ENCODE data around the gene C5orf47.

Gene C5orf47

DNA sequence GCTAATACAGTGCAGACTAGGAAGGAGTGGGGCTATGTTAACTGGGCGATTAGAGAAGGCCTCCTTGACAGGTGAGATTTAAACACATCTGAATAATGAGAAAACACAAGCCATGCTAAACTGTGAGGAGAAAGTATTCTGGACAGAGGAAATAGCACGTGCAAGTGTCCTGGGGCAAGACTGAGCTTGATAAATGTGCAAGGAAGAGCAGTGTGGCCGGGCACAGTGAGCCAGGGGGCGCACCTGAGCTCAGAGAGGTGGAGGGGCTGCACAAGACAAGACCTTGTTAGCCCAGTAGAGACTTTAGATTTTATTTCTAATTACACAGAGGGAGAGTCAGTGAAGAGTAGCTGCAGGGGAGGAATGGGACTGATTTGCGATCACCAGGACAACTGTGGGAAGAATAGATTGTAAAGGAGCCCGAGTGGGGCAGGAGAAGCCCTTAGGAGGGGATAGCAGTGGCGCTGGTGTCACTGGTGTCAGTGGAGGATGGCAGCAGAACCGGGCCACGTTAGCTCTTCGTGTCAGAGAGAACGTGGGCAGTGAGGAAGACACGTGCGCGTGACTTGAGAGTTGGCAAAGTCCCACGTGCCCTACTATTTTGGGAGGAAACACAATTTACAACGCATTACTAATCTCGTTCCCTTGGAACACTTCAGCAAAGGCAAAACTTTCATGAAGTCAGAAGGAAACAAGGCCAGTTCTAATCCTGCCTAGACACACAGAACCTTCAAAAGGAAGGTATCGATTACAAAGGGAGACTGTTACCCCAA, 17.9 kb upstream of the C5orf47 start:
- DNase-seq: no peak

DNA sequence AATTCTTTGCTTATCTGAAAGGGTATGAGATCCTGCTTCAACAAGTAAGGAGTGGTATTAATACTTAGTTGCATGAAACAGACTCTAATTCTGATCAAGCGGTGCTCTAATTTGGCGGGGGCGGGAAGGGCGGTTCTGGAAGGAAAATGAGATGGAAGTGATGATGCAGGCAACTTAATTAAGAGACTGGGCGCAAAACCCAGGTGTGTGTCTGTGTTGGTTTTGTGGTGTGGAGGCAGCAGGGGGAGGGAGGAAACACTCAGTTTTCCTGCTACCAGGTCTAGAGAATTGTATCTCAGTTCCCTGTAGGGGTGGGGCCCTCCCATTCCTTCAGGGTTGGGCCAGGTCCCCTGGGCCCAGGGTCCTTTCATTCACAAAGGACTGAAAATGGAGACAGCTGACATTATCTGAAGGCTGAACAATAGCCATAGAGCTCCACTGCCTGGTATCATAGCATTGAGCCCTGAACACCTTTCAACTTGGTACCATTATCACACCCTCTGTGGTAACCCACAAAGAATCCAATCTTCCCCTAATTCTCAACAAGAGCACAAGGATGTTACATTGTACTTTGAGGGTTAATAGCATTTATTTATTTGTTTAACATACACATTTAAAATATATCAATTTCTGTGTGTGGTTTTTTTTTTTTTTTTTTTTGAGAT, 17.2 kb upstream of the C5orf47 start:
- no peak for DNase-seq

DNA sequence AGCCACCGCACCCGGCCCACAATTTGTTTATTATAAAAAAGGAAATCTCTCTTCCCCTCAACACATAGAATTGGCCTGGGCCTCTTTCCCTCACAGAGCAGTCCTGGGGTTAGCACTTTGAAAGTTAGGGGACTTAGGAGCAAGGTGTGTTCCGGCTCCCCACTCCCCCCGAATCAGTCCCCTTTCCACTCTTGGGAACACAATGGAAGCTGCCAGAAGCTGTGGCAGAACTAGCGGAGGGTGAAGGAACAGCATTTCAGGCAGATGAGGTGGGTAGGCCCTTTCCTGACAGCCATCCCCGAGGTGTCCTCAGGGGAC, 16.4 kb upstream of the C5orf47 start:
- DNase-seq: no peak

GRCh38 chr5:173972925-173973615, 15.9 kb upstream of the C5orf47 start:
- peak; percentile 71 to 77 for DNase-seq

DNA sequence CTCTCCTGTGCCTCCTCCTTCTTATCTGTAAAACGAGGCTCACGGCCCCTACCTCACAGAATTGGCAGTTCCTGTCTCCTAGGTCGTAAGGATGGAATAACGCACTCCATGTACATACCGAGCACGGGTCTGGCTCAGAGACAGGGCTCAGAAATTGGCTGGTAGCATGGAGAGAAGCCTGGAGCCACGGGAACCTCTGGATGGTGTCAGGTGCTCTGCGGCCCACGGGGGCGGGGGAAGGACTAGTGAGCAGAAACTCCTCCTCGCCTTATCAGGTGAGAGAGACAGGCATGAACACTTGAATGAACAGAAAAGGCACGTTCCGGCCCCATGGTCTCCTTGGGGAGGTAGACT, 15.4 kb upstream of the C5orf47 start:
- peak in 1 of 2 experiments; percentile 14 for DNase-seq

DNA sequence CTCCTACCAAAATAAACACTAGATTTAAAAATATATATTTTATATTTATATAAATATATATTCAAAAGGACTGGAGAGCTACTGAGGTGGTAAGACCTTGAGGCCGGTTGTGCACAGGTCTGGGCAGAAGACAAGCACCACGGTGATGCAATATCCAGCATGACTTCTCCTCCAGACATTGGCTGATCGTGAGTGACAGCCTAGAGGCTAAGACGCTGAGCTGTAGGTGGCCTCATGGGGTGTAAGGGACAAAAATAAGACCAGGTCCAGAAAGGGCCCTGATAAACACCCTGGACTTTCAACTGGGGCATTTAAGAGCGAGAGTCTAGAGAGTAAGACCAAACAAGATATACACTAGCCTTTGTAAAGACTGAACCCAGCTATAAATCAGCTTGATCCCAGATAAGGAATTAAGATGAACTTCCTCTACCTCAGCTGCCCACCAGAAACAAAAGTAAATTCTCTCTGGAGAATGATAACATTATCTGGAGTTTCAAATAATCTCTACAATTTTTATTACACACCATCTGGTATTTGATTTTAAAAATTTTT, 14.2 kb upstream of the C5orf47 start:
- no peak for DNase-seq

GRCh38 chr5:173981185-173981761, 7.7 kb upstream of the C5orf47 start:
- peak in 1 of 2 experiments; percentile 6 for DNase-seq

GRCh38 chr5:173984218-173984617, 4.8 kb upstream of the C5orf47 start:
- peak in 1 of 2 experiments; percentile 58 for DNase-seq

DNA sequence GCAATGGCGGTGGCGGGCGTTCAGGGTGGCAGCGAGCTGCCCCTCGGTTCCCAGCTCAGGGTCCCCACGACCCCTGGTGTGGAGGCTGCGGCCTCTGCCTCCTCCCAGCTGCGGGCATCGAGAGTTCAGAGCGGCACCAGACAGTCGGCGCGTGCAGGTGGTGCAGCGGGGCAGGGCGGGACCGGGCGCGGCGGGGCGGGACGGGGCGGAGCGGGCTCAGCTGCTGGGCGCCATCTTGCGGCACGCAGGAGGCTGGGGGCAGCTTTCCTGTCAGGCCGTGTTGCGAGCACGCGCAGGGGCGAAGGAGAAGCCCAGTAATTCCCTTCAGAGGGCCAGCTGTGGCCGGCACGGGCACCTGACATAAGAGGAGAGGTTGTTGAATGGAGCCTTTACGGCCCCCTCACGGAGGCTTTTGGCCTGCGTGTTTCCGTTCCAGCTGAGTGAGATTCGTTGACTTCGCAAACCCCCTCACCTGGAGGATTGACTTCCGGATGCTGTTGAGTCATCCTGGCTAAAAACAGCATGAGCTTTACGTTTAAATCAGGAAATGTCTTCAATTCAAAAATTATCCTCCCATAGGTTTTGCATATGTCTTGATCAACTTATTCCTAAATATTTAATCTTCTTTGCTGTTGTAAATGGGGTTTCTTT, 587 bp downstream of the C5orf47 start:
- no peak for DNase-seq

DNA sequence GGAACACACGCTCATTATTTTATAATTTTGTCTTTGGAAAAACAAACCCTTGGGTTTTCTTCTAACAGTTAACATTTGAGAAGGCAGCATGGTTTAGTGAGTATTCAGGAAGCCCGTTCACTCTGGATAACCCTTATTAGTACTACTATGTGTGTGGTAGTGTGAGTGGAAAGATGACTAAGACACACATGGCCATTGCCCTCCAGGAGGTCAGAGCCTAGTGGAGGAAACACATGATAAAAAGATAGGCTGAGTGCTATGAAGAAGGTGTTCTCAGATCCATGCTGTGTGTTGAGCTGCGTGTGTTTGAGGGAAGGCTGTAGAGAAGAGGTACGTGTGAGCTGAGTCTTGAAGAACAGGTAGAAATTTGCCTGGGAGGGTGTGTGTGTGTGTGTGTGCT, 8.4 kb downstream of the C5orf47 start:
- no peak for DNase-seq

DNA sequence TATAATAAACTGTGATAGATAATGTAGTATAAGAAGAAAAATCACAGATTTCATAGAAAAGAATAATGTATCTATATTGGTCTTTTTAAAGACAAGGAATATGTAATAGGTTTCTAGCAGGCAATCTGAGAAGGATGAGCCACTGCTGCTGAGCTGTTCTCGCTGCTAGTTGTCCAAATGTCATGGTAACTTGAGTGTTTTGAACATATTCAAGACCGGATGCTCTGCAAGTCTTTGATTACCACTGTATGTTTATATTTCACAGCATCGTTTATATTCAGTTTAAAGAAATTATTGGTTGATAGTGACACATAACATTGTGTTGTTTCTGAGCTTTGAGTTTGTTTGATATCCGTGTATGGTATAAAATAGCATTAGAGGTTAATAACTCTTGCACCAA, 9.6 kb downstream of the C5orf47 start:
- no peak for DNase-seq

- no peak for DNase-seq
Measured at GRCh38 chr5:174000076-174000475, 11.1 kb downstream of the C5orf47 start.

DNA sequence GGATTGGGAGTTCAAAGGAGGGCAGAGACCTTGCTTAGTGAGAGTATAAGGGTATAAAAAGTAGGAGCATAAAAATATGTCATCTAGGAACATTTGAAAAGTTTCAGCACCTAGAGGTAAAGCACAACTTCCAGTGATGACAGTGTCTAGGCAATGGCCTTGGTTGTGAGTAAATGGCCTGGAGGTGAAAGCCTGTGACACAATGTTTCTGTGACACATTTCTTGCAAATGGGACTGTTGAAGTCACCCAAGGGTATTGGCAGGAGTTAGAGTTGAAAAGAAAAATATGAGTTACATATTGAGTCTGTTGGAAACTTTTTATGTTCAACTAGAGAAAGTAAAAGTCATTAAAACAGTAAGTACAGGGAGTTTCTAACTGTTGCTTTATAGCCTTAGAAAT, 14.8 kb downstream of the C5orf47 start:
- DNase-seq: no peak

- no peak for DNase-seq
Measured at GRCh38 chr5:174008922-174009321, 20.0 kb downstream of the C5orf47 start.

DNA sequence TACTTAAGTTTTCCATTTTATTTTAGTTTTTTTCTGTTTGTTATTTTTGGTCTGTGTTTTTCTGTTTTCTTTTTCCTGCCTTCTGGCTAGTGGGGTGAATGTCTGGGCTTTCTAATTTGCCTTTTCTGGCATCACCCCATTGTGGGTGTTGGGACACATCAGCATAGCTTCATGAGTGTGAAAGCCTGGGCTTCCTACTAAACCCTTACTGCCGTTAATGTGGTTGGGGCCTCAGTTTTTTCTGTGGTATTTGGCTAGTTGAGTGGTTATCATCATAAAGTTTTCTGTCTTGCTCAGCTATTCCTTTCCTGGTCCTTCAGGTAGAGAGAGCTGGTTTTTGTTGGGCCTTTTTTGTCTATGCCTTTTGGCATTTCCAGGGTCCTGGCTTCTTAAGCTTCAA, 21.4 kb downstream of the C5orf47 start:
- no peak for DNase-seq

DNA sequence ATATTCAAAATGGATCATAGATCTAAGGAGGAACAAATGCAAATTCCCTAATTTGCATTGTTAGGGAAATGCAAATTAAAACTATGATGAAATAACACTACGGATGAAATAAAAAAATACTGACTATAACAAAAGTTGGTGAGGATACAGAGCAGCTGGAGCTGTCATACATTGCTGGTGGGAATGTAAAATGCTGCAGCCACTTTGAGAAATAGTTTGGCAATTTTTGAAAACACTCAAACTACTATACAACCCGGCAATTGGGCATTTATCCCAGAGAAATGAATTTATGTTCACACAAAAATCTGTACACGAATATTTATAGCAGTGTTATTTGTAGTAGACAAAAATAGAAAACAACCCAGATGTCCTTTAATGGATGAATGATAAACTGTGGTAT, 22.5 kb downstream of the C5orf47 start:
- DNase-seq: no peak

GRCh38 chr5:174020069-174020927, 31.3 kb downstream of the C5orf47 start:
- DNase-seq: peak; percentile 5 to 49

- DNase-seq: no peak
Measured at GRCh38 chr5:174020928-174021304, 31.9 kb downstream of the C5orf47 start.

DNA sequence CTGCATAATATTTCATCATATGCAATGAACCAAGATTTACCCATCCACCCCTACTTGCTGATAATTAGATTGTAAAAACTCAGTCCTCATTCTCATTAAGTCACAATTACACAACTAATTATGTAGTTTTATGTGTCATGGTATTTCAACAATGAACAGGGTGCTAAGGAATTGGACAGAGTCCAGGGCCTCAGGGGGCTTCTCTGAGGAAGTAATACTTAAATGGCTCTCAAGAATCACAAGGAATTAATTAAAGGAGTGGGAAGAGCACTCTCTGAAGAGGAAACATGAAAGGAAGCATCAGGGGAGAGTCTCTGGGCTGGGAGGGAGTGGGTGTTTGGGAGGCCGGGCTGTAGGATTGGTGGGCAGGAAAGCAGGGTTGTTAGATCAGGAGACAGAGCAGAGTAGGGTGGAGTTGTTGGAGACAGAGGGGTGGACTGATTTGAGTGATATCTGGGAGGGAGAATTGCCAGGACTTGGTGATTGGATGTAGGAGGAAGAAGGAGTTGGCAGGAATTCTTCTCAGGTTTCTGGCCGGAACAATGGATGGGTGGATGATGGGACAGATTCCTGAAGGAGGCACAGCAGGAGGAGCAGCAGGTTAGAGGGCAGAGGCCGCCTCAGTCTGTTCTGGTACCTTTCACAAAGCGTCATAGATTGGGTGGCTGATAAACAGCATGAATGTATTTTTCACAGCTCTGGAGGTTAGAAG, 33.6 kb downstream of the C5orf47 start:
- no peak for DNase-seq

DNA sequence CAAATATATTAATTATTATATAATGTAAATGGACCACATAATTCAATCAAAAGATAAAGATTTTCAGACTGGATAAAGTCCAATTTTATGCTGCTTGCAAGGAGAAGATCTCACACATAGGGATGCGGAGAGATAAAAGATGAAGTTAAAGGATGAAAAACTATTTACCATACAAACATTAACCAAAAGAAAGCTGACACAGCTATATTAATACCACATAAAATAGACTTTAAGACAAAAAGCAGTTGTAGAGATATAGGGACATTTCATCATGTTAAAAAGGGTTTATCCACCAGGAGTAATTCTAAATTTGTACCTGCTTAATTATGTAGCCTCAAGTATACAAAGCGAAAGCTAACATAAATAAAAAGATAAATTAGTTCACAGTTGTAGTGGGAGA, 41.3 kb downstream of the C5orf47 start:
- DNase-seq: no peak

Data from NCI-H524 (cell line).